H1 (cell line): ENCODE measurements around the gene HAVCR1. TPM values are rescaled to one million over a fixed set of nuclear protein-coding genes. Genes with fewer than 3 reads are reported as not detected.

ENCODE experiments used
- CTCF ChIA-PET: fragments of 300-600 bp; sonication (Branson Sonifier 250); formaldehyde crosslinking; loops from one replicate; lab custom pipeline; 2021; ENCODE audit not compliant: partially characterized antibody; lab: Charles Lee
- POLR2A ChIA-PET: fragments of 300-600 bp; sonication (Branson Sonifier 250); formaldehyde crosslinking; loops from one replicate; lab custom pipeline; 2021; ENCODE audit warnings: inconsistent platforms; ENCODE audit not compliant: partially characterized antibody; lab: Charles Lee
- DNase-seq, 2 experiments: peaks; one replicate each; pipeline versions ENCODE4 v3.0.0 to v3.0.0-alpha.2; 2010 to 2022; ENCODE audit warnings: low spot score in 2 of 2, low read depth in 1 of 2, mixed read lengths in 1 of 2
- FAIRE-seq: peaks from 2 replicates; lab custom pipeline; 2011; peaks lifted over from hg19 to GRCh38; lab: Jason Lieb, UNC
- H2AFZ ChIP-seq: 2 replicates; pipeline ENCODE4 v1.8.1; 2012; ENCODE audit warnings: low read length, inconsistent platforms
- H2AK5ac ChIP-seq: 2 replicates; pipeline ENCODE4 v1.6.1; 2013; ENCODE audit warnings: low read depth, low read length
- H2BK120ac ChIP-seq: replicated peaks from 2 replicates; pipeline ENCODE3; 2013; ENCODE audit warnings: low read depth, low read length, inconsistent platforms
- H2BK12ac ChIP-seq: 2 replicates; pipeline ENCODE4 v1.6.1; 2013; ENCODE audit warnings: low read depth, low read length
- H2BK15ac ChIP-seq: 2 replicates; pipeline ENCODE4 v1.6.1; 2013; ENCODE audit warnings: low read length
- H2BK20ac ChIP-seq: 2 replicates; pipeline ENCODE4 v1.6.1; 2013; ENCODE audit warnings: low read length
- H2BK5ac ChIP-seq: 2 replicates; pipeline ENCODE4 v1.6.1; 2013; ENCODE audit warnings: low read depth, low read length
- H3K14ac ChIP-seq: 2 replicates; pipeline ENCODE4 v1.6.1; 2013; ENCODE audit warnings: inconsistent platforms; ENCODE audit not compliant: insufficient read length
- H3K18ac ChIP-seq: 2 replicates; pipeline ENCODE4 v1.6.1; 2013; ENCODE audit warnings: low read length; ENCODE audit errors: extremely low read depth
- H3K23ac ChIP-seq: 2 replicates; pipeline ENCODE4 v1.6.1; 2013; ENCODE audit warnings: inconsistent platforms; ENCODE audit not compliant: insufficient read length
- H3K23me2 ChIP-seq: 2 replicates; pipeline ENCODE4 v1.6.1; 2013; ENCODE audit warnings: low read depth, low read length
- H3K27ac ChIP-seq: 2 replicates; pipeline ENCODE4 v1.6.1; 2011; ENCODE audit warnings: low read depth, low read length, inconsistent platforms
- H3K27me3 ChIP-seq, 4 experiments: replicated peaks in 1 of 4; 1 replicate in 1 of 4; 2 replicates in 3 of 4; pipeline versions ENCODE4 v1.6.1 to v1.8.1; 2011 to 2013; ENCODE audit warnings: low read length in 3 of 4, mild to moderate bottlenecking in 3 of 4, inconsistent platforms in 2 of 4, mixed read lengths in 2 of 4, moderate library complexity in 1 of 4; ENCODE audit not compliant: control insufficient read depth in 3 of 4, insufficient read depth in 3 of 4; ENCODE audit errors: extremely low read depth in 1 of 4
- H3K36me3 ChIP-seq, 4 experiments: 2 replicates each; pipeline versions ENCODE4 v1.6.1 to v1.8.1; 2011 to 2013; ENCODE audit warnings: mild to moderate bottlenecking in 4 of 4, low read length in 3 of 4, moderate library complexity in 2 of 4, control low read depth in 1 of 4, inconsistent platforms in 1 of 4; ENCODE audit not compliant: insufficient read depth in 4 of 4, control insufficient read depth in 2 of 4
- H3K4ac ChIP-seq: replicated peaks from 2 replicates; pipeline ENCODE3; 2013; ENCODE audit warnings: low read length, low read depth, mixed read lengths, inconsistent platforms; ENCODE audit not compliant: insufficient read length
- H3K4me1 ChIP-seq, 4 experiments: replicated peaks in 1 of 4; 1 replicate in 1 of 4; 2 replicates in 3 of 4; pipeline versions ENCODE4 v1.6.1 to v1.8.1; 2011 to 2013; ENCODE audit warnings: low read length in 3 of 4, inconsistent platforms in 2 of 4, mixed read lengths in 1 of 4; ENCODE audit not compliant: insufficient read depth in 4 of 4, control insufficient read depth in 3 of 4
- H3K4me2 ChIP-seq, 2 experiments: 2 replicates each; pipeline versions ENCODE4 v1.6.1 to v1.8.1; 2011 to 2013; ENCODE audit warnings: low read depth in 2 of 2, low read length in 2 of 2, control low read depth in 1 of 2, inconsistent platforms in 1 of 2, mild to moderate bottlenecking in 1 of 2; ENCODE audit not compliant: insufficient read depth in 1 of 2
- H3K4me3 ChIP-seq, 4 experiments: fragments of 200-600, 300-600 bp in 1 of 4; sonication (generic), shearing (Covaris generic), sonication (Bioruptor Twin) in 1 of 4; 2 replicates each; pipeline versions ENCODE4 v1.5.1 to v1.8.1; 2011 to 2016; ENCODE audit warnings: low read length in 4 of 4, low read depth in 3 of 4, control low read depth in 2 of 4, inconsistent platforms in 2 of 4, mild to moderate bottlenecking in 2 of 4, mixed read lengths in 1 of 4, moderate library complexity in 1 of 4; ENCODE audit not compliant: insufficient read depth in 2 of 4; ENCODE audit errors: extremely low read depth in 1 of 4
- H3K56ac ChIP-seq: replicated peaks from 2 replicates; pipeline ENCODE3; 2013; ENCODE audit warnings: low read depth, mild to moderate bottlenecking, mixed read lengths, low read length, inconsistent platforms; ENCODE audit not compliant: insufficient read length
- H3K79me1 ChIP-seq: 2 replicates; pipeline ENCODE4 v1.6.1; 2013; ENCODE audit warnings: low read depth, low read length, control low read depth
- H3K79me2 ChIP-seq, 2 experiments: 2 replicates each; pipeline versions ENCODE4 v1.6.1 to v1.8.1; 2012 to 2013; ENCODE audit warnings: low read length in 2 of 2, mild to moderate bottlenecking in 2 of 2, inconsistent platforms in 1 of 2; ENCODE audit not compliant: insufficient read depth in 2 of 2, control insufficient read depth in 1 of 2
- H3K9ac ChIP-seq, 4 experiments: replicated peaks in 1 of 4; 1 replicate in 1 of 4; 2 replicates in 3 of 4; pipeline versions ENCODE4 v1.6.1 to v1.8.1; 2011 to 2013; ENCODE audit warnings: low read depth in 3 of 4, low read length in 3 of 4, control low read depth in 2 of 4, mild to moderate bottlenecking in 2 of 4, moderate library complexity in 2 of 4, inconsistent platforms in 1 of 4; ENCODE audit errors: extremely low read depth in 1 of 4
- H3K9me3 ChIP-seq, 2 experiments: 2 replicates each; pipeline versions ENCODE4 v1.6.1 to v1.8.1; 2012 to 2013; ENCODE audit warnings: mild to moderate bottlenecking in 2 of 2, moderate library complexity in 2 of 2, control low read depth in 1 of 2, inconsistent platforms in 1 of 2, low read depth in 1 of 2, low read length in 1 of 2, mixed read lengths in 1 of 2; ENCODE audit not compliant: insufficient read depth in 2 of 2
- H4K20me1 ChIP-seq, 2 experiments: replicated peaks in 1 of 2; 2 replicates each; pipeline versions ENCODE3 to v1.8.1; 2011 to 2013; ENCODE audit warnings: inconsistent platforms in 2 of 2, low read length in 2 of 2, mild to moderate bottlenecking in 1 of 2; ENCODE audit not compliant: insufficient read depth in 2 of 2, control insufficient read depth in 1 of 2
- H4K5ac ChIP-seq: 2 replicates; pipeline ENCODE4 v1.6.1; 2013; ENCODE audit warnings: low read length, low read depth, mixed read lengths, inconsistent platforms; ENCODE audit not compliant: insufficient read length
- H4K8ac ChIP-seq: 2 replicates; pipeline ENCODE4 v1.8.0; 2013; ENCODE audit warnings: mild to moderate bottlenecking, moderate library complexity, low read length, inconsistent platforms; ENCODE audit not compliant: insufficient read depth; ENCODE audit errors: extremely low read depth
- H4K91ac ChIP-seq: replicated peaks from 2 replicates; pipeline ENCODE3; 2013; ENCODE audit warnings: low read length, mixed read lengths, inconsistent platforms; ENCODE audit not compliant: insufficient read length
- CEBPB ChIP-seq: IDR thresholded peaks from 2 replicates; pipeline ENCODE4 v1.6.1; 2012; ENCODE audit warnings: low read depth, low read length
- HDAC2 ChIP-seq, 2 experiments: fragments of 300-600 bp in 1 of 2; sonication (generic) in 1 of 2; IDR thresholded peaks; 2 replicates each; pipeline ENCODE4 v1.6.1; 2011 to 2012; ENCODE audit warnings: low read depth in 2 of 2, low read length in 2 of 2, mild to moderate bottlenecking in 2 of 2, moderate library complexity in 2 of 2, borderline replicate concordance in 1 of 2, inconsistent platforms in 1 of 2
- KDM1A ChIP-seq: fragments of 200-600, 300-600 bp; sonication (generic); IDR thresholded peaks from 2 replicates; pipeline ENCODE4 v1.7.1; 2016; ENCODE audit warnings: mild to moderate bottlenecking, low read length, borderline replicate concordance
- KDM5A ChIP-seq: fragments of 200-600 bp; IDR thresholded peaks from 2 replicates; pipeline ENCODE4 v1.7.1; 2012; ENCODE audit warnings: mild to moderate bottlenecking, low read length, inconsistent platforms, mixed read lengths
- POLR2A ChIP-seq, 2 experiments: IDR thresholded peaks; 1 replicate in 1 of 2; 2 replicates in 1 of 2; pipeline ENCODE4 v1.6.1; 2011; ENCODE audit warnings: low read depth in 2 of 2, low read length in 2 of 2, mild to moderate bottlenecking in 2 of 2; ENCODE audit errors: control extremely low read depth in 1 of 2
- SP1 ChIP-seq: IDR thresholded peaks from 2 replicates; pipeline ENCODE4 v1.6.1; 2011; ENCODE audit warnings: low read depth, low read length
- TAF1 ChIP-seq: IDR thresholded peaks from 2 replicates; pipeline ENCODE4 v1.6.1; 2011; ENCODE audit warnings: mild to moderate bottlenecking, low read depth, low read length
- TAF7 ChIP-seq: optimal IDR thresholded peaks from 2 replicates; pipeline ENCODE3; 2011; ENCODE audit warnings: low read depth, mild to moderate bottlenecking, inconsistent platforms, low read length, moderate library complexity, borderline replicate concordance
- TEAD4 ChIP-seq: IDR thresholded peaks from 2 replicates; pipeline ENCODE4 v1.6.1; 2012; ENCODE audit warnings: low read depth, low read length, inconsistent platforms, mixed read lengths
- WGBS, 2 experiments: shearing (Covaris generic) in 1 of 2; methylation state at CpG; one replicate each; pipeline versions ENCODE4 v1.1.6 to v1.1.7; 2013 to 2015; ENCODE audit warnings: low lambda C conversion rate in 2 of 2, mixed read lengths in 2 of 2, inconsistent platforms in 1 of 2, low coverage in 1 of 2, missing lambda C conversion rate in 1 of 2; ENCODE audit not compliant: insufficient replicate concordance in 2 of 2, insufficient coverage in 1 of 2, insufficient read length in 1 of 2; ENCODE audit errors: extremely low coverage in 1 of 2, missing lambda C conversion rate in 1 of 2; 5-methylcytosine and 5-hydroxymethylcytosine counted together
- polyA plus RNA-seq, 7 experiments: library from polyadenylated mRNA; depleted of rRNA in 3 of 7; stranded (reverse) in 5 of 7; unstranded in 2 of 7; fragments of >200 nt in 5 of 7; fragments of 200-250 nt in 2 of 7; gene quantifications; 1 replicate in 5 of 7; 2 replicates in 1 of 7; 4 replicates in 1 of 7; pipeline versions ENCODE4 v1.2.1 to v1.2.3, GENCODE V29; 2011 to 2013; ENCODE audit warnings: missing spikeins in 2 of 7, mixed read lengths in 2 of 7
- total RNA-seq: library from RNA; stranded (reverse); fragmentation: NEBNext Ultra II Directional; extraction: Animal tissue kit (Norgen Biotek cat#: 25700); gene quantifications from 2 replicates; pipeline ENCODE4 v1.2.1, GENCODE V29; 2021

HAVCR1 gene
- total and polyA plus RNA-seq, 2 of the 8 experiments (the other 6 are each of a cell fraction or from before 2014, with no cell fraction given), result not detected

DNA sequence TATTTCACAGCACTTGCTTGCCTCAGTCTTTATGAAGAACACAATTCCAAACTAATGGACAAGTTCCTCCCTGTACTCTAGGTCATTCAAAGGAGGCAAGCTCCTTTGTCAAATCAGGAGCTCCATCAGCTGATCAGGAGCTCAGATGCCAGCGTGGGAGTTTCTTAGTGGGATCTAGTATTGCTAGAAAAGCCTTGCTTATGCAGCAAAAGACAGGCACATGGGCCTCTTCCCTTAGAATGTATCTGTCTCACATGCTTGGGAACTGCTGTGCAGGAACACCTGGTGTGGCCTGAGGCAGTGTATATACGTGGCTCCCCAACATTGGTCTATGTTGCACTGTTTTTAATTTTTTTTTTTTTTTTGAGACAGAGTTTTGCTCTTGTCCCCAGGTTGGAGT is 21.4 kb upstream of the HAVCR1 start:
- no peak overlapping the region for H3K27ac ChIP-seq
- CTCF ChIA-PET, result no interaction called here

More for the DNA sequence above, 21.4 kb upstream of the HAVCR1 start:
- H2BK120ac ChIP-seq, result no peak overlapping the region
- H3K4me1 ChIP-seq, result no peaks in the 10 kb centered on the region
- no peak overlapping the region for H4K91ac ChIP-seq
- no peak overlapping the region for H3K14ac ChIP-seq
- H2BK12ac ChIP-seq, result no peak overlapping the region
- H4K20me1 ChIP-seq, result no peaks in the 10 kb centered on the region
- POLR2A ChIA-PET, result no interaction called here
- no peaks in the 10 kb centered on the region for H3K27me3 ChIP-seq
- no peak overlapping the region for H2BK20ac ChIP-seq
- H3K18ac ChIP-seq, result no peak overlapping the region
- no peak overlapping the region for H4K8ac ChIP-seq
- no peaks in the 10 kb centered on the region for H3K36me3 ChIP-seq
- no peak overlapping the region for H3K4me2 ChIP-seq
- no peak overlapping the region for H4K5ac ChIP-seq
- no peak overlapping the region for H3K9ac ChIP-seq
- H3K4me3 ChIP-seq, result no peak overlapping the region
- H3K9me3 ChIP-seq, result no peaks in the 10 kb centered on the region
- no peak for DNase-seq
- no peak overlapping the region for H3K56ac ChIP-seq
- no peak overlapping the region for H3K4ac ChIP-seq
- no peak for TF ChIP-seq KDM1A
- TF ChIP-seq CEBPB, result no peak
- no peak for TF ChIP-seq SP1
- TF ChIP-seq TAF7, result no peak
- TF ChIP-seq POLR2A (IDR thresholded peaks at IDR 0.05; ENCODE audit: control extremely low read depth in 1 of 2, low read depth in 2 of 2, low read length in 2 of 2), result no peak
- TF ChIP-seq TAF1, result no peak
- TF ChIP-seq HDAC2 (IDR thresholded peaks at IDR 0.05; ENCODE audit: borderline replicate concordance in 1 of 2, low read depth in 2 of 2, low read length in 2 of 2), result no peak
- TF ChIP-seq KDM5A, result no peak
- TF ChIP-seq TEAD4, result no peak
- H3K79me1 ChIP-seq, result no peaks in the 10 kb centered on the region
- no peak overlapping the region for H2AK5ac ChIP-seq
- WGBS, 2 experiments, result 100% methylated on average over 2 of the region's 2 CpGs; no CpG with 5 or more reads in 1 of the 2 experiments
- no peak overlapping the region for H2BK5ac ChIP-seq
- H3K79me2 ChIP-seq, result no peaks in the 10 kb centered on the region
- H3K23me2 ChIP-seq, result no peaks in the 10 kb centered on the region
- no peak overlapping the region for H2BK15ac ChIP-seq
- no peak overlapping the region for H3K23ac ChIP-seq
- no peak overlapping the region for H2AFZ ChIP-seq
- no peak for FAIRE-seq
